H9 (cell line): ENCODE results near the gene NOXA1. TPM values are rescaled to one million over a fixed set of nuclear protein-coding genes. Genes with fewer than 3 reads are reported as not detected.

Experiments
- DNase-seq: peaks from one replicate; pipeline ENCODE4 v3.0.0-alpha.2; 2017
- H2AFZ ChIP-seq: one replicate; pipeline ENCODE4 v1.6.1; 2013; ENCODE audit warnings: mild to moderate bottlenecking, low read length, control low read depth, moderate library complexity
- H2AK5ac ChIP-seq: 2 replicates; pipeline ENCODE4 v1.6.1; 2013; ENCODE audit warnings: low read length, control low read depth, mixed read lengths; ENCODE audit not compliant: insufficient read length
- H2BK120ac ChIP-seq: one replicate; pipeline ENCODE4 v1.6.1; 2013; ENCODE audit warnings: low read depth, mild to moderate bottlenecking, low read length, control low read depth, inconsistent platforms; ENCODE audit not compliant: poor library complexity, severe bottlenecking
- H2BK12ac ChIP-seq: 2 replicates; pipeline ENCODE4 v1.6.1; 2013; ENCODE audit warnings: low read length, control low read depth, mixed read lengths, low read depth; ENCODE audit not compliant: insufficient read length
- H2BK15ac ChIP-seq: 2 replicates; pipeline ENCODE4 v1.6.1; 2013; ENCODE audit warnings: low read depth, low read length, control low read depth
- H2BK20ac ChIP-seq: one replicate; pipeline ENCODE4 v1.6.1; 2013; ENCODE audit warnings: low read depth, mild to moderate bottlenecking, low read length, control low read depth, inconsistent platforms; ENCODE audit not compliant: poor library complexity, severe bottlenecking
- H2BK5ac ChIP-seq: 2 replicates; pipeline ENCODE4 v1.6.1; 2013; ENCODE audit warnings: low read length, control low read depth, mixed read lengths; ENCODE audit not compliant: insufficient read length
- H3K14ac ChIP-seq: 2 replicates; pipeline ENCODE4 v1.6.1; 2013; ENCODE audit warnings: low read length, control low read depth; ENCODE audit not compliant: insufficient read depth
- H3K18ac ChIP-seq: 2 replicates; pipeline ENCODE4 v1.6.1; 2013; ENCODE audit warnings: low read depth, mild to moderate bottlenecking, mixed read lengths, low read length, control low read depth; ENCODE audit not compliant: insufficient read length
- H3K23ac ChIP-seq: 2 replicates; pipeline ENCODE4 v1.6.1; 2013; ENCODE audit warnings: low read length, control low read depth, mixed read lengths, low read depth; ENCODE audit not compliant: insufficient read length
- H3K23me2 ChIP-seq: 2 replicates; pipeline ENCODE4 v1.6.1; 2013; ENCODE audit warnings: low read depth, mild to moderate bottlenecking, mixed read lengths, low read length, control low read depth; ENCODE audit not compliant: insufficient read length, poor library complexity, severe bottlenecking
- H3K27ac ChIP-seq: 2 replicates; pipeline ENCODE4 v1.5.1; 2013; ENCODE audit warnings: low read length, control low read depth, mixed read lengths, low read depth; ENCODE audit not compliant: insufficient read length
- H3K27me3 ChIP-seq: 2 replicates; pipeline ENCODE4 v1.6.1; 2013; ENCODE audit warnings: low read length, control low read depth, inconsistent platforms; ENCODE audit not compliant: insufficient read depth
- H3K4ac ChIP-seq: 2 replicates; pipeline ENCODE4 v1.6.1; 2013; ENCODE audit warnings: low read depth, mild to moderate bottlenecking, control low read depth, inconsistent platforms, low read length, moderate library complexity
- H3K4me1 ChIP-seq: 2 replicates; pipeline ENCODE4 v1.6.1; 2013; ENCODE audit warnings: low read length, control low read depth, inconsistent platforms; ENCODE audit not compliant: insufficient read depth
- H3K4me2 ChIP-seq: 2 replicates; pipeline ENCODE4 v1.6.1; 2013; ENCODE audit warnings: low read length, control low read depth, mixed read lengths; ENCODE audit not compliant: insufficient read length, insufficient read depth
- H3K56ac ChIP-seq: 2 replicates; pipeline ENCODE4 v1.6.1; 2013; ENCODE audit warnings: low read depth, mild to moderate bottlenecking, mixed read lengths, low read length, control low read depth; ENCODE audit not compliant: insufficient read length
- H3K79me1 ChIP-seq: 2 replicates; pipeline ENCODE4 v1.6.1; 2013; ENCODE audit warnings: low read depth, mild to moderate bottlenecking, moderate library complexity, low read length, control low read depth, inconsistent platforms; ENCODE audit not compliant: insufficient read depth, poor library complexity, severe bottlenecking
- H3K79me2 ChIP-seq: 2 replicates; pipeline ENCODE4 v1.6.1; 2013; ENCODE audit warnings: low read length, control low read depth, inconsistent platforms; ENCODE audit not compliant: insufficient read depth
- H3K9ac ChIP-seq: 2 replicates; pipeline ENCODE4 v1.6.1; 2013; ENCODE audit warnings: low read length, control low read depth, mixed read lengths; ENCODE audit not compliant: insufficient read length; ENCODE audit errors: extremely low read depth
- H3K9me3 ChIP-seq: one replicate; pipeline ENCODE4 v1.6.1; 2013; ENCODE audit warnings: low read depth, low read length, inconsistent platforms; ENCODE audit not compliant: control insufficient read depth
- H3T11ph ChIP-seq: one replicate; pipeline ENCODE4 v1.6.1; 2013; ENCODE audit warnings: mild to moderate bottlenecking, low read length, control low read depth, inconsistent platforms
- H4K20me1 ChIP-seq: one replicate; pipeline ENCODE4 v1.6.1; 2013; ENCODE audit not compliant: control insufficient read depth, insufficient read length, insufficient read depth
- H4K5ac ChIP-seq: 2 replicates; pipeline ENCODE4 v1.6.1; 2013; ENCODE audit warnings: low read depth, mild to moderate bottlenecking, mixed read lengths, low read length, control low read depth; ENCODE audit not compliant: insufficient read length
- H4K8ac ChIP-seq: replicated peaks from 2 replicates; pipeline ENCODE4 v1.6.1; 2013; ENCODE audit warnings: low read length, control low read depth, mixed read lengths, low read depth; ENCODE audit not compliant: insufficient read length
- H4K91ac ChIP-seq: 2 replicates; pipeline ENCODE4 v1.6.1; 2013; ENCODE audit warnings: low read depth, mild to moderate bottlenecking, moderate library complexity, mixed read lengths, low read length, control low read depth; ENCODE audit not compliant: insufficient read length
- H3K27ac Mint-ChIP-seq, 3 experiments: 2 replicates in 2 of 3; 3 replicates in 1 of 3; pipeline ENCODE4 v1.8.0; 2020 to 2021; ENCODE audit warnings: mixed read lengths in 3 of 3, mild to moderate bottlenecking in 1 of 3, moderate library complexity in 1 of 3
- H3K27me3 Mint-ChIP-seq: 2 replicates; pipeline ENCODE4 v1.8.0; 2021; ENCODE audit warnings: low read depth, mild to moderate bottlenecking, moderate library complexity, mixed read lengths
- H3K36me3 Mint-ChIP-seq, 3 experiments: 2 replicates in 2 of 3; 3 replicates in 1 of 3; pipeline ENCODE4 v1.8.0; 2020 to 2021; ENCODE audit warnings: low read depth in 3 of 3, mixed read lengths in 3 of 3; ENCODE audit not compliant: insufficient read depth in 1 of 3
- H3K4me1 Mint-ChIP-seq, 2 experiments: 2 replicates each; pipeline ENCODE4 v1.8.0; 2020; ENCODE audit warnings: mixed read lengths in 2 of 2
- H3K4me3 Mint-ChIP-seq, 2 experiments: 2 replicates in 1 of 2; 3 replicates in 1 of 2; pipeline ENCODE4 v1.8.0; 2020 to 2021; ENCODE audit warnings: mild to moderate bottlenecking in 2 of 2, mixed read lengths in 2 of 2, moderate library complexity in 1 of 2
- H3K9me3 Mint-ChIP-seq, 2 experiments: 2 replicates in 1 of 2; 3 replicates in 1 of 2; pipeline ENCODE4 v1.8.0; 2020; ENCODE audit warnings: mild to moderate bottlenecking in 2 of 2, mixed read lengths in 2 of 2, moderate library complexity in 1 of 2
- CTCF ChIP-seq: fragments of 200-600 bp; sonication (generic); conservative IDR thresholded peaks from 3 replicates; pipeline ENCODE4 v1.8.0; 2021; ENCODE audit warnings: antibody characterized with exemption, mild to moderate bottlenecking
- WGBS: extraction: QIAGEN DNeasy Blood & Tissue Kit; methylation state at CpG from one replicate; pipeline ENCODE4 v1.1.7; 2013; ENCODE audit warnings: missing lambda C conversion rate, low lambda C conversion rate, mixed read lengths; ENCODE audit not compliant: insufficient read length; ENCODE audit errors: extremely low coverage; 5-methylcytosine and 5-hydroxymethylcytosine counted together
- total RNA-seq: library from RNA; stranded (reverse); gene quantifications from 2 replicates; pipeline ENCODE4 v1.2.1, GENCODE V29; 2021

Gene NOXA1
- total RNA-seq, 1 experiment from 2014 or later, result 2.0 TPM

- Histone ChIP-seq H3T11ph (no peak overlapping the region), H4K91ac (no peak overlapping the region), H2BK20ac (no peak overlapping the region), H3K4me2 (no peak overlapping the region), H3K14ac (no peak overlapping the region), H3K9ac (no peak overlapping the region), H3K9me3 (peaks cover 2% of the 10 kb centered on the region), H4K20me1 (no peaks in the 10 kb centered on the region), H4K8ac (no peak overlapping the region), H3K18ac (no peak overlapping the region), H2AK5ac (no peak overlapping the region), H2BK15ac (no peak overlapping the region), H3K27me3 (no peaks in the 10 kb centered on the region), H3K56ac (no peak overlapping the region), H3K4ac (no peak overlapping the region), H3K4me1 (no peaks in the 10 kb centered on the region), H2BK120ac (no peak overlapping the region), H2BK5ac (no peak overlapping the region), H3K27ac (no peak overlapping the region), H4K5ac (no peak overlapping the region), H3K23me2 (no peaks in the 10 kb centered on the region), H3K79me2 (no peaks in the 10 kb centered on the region), H3K79me1 (no peaks in the 10 kb centered on the region), H2AFZ (no peak overlapping the region), H3K23ac (no peak overlapping the region), H2BK12ac (no peak overlapping the region)
- H3K4me1 Mint-ChIP-seq, result no peaks in the 10 kb centered on the region
- H3K4me3 Mint-ChIP-seq, result no peak overlapping the region
- no peak for TF ChIP-seq CTCF
- DNase-seq, result no peak
- H3K9me3 Mint-ChIP-seq, result peaks cover 24% of the 10 kb centered on the region in 2 experiments
- H3K27ac Mint-ChIP-seq, result no peak overlapping the region
- WGBS, result no CpG with 5 or more reads among the region's 7 CpGs
- peaks cover 0 to 10% (median 6%) of the 10 kb centered on the region in 3 experiments; a peak in 5 of 7 replicates for H3K36me3 Mint-ChIP-seq
- H3K27me3 Mint-ChIP-seq, result peaks cover 21% of the 10 kb centered on the region
Measured at GRCh38 chr9:137470785-137471184, 47.6 kb downstream of the NOXA1 start.
